Stimulated activated CD4-positive, alpha-beta T cell treated with anti-CD3 and anti-CD28 coated beads, TNF-alpha, amount 100 ng/mL, for 48 hours (primary cell): Measurements from ENCODE around the gene PCDH1.

Experiments used
- DNase-seq, 3 donors: peaks; one replicate each; pipeline ENCODE4 v3.0.0-alpha.2; 2020; ENCODE audit warnings: low read depth in 3 of 3

PCDH1 gene

DNA sequence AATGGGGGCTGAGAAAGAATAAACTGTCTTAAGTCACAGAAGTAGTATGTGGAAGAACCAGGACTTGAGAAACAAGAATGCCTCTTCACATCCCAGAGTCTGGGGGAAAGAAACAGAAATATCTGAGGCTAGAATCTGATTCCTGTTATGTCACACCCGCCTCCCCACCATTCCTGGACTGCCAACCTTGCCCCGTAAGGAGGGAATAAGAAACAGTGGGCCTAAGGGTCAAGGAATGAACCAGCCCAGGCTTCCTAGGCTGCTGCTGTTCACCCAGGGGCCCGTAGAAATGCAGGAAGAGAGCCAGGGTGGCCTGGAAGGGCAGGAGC is 4.3 kb downstream of the PCDH1 start:
- DNase-seq, result no peak

DNA sequence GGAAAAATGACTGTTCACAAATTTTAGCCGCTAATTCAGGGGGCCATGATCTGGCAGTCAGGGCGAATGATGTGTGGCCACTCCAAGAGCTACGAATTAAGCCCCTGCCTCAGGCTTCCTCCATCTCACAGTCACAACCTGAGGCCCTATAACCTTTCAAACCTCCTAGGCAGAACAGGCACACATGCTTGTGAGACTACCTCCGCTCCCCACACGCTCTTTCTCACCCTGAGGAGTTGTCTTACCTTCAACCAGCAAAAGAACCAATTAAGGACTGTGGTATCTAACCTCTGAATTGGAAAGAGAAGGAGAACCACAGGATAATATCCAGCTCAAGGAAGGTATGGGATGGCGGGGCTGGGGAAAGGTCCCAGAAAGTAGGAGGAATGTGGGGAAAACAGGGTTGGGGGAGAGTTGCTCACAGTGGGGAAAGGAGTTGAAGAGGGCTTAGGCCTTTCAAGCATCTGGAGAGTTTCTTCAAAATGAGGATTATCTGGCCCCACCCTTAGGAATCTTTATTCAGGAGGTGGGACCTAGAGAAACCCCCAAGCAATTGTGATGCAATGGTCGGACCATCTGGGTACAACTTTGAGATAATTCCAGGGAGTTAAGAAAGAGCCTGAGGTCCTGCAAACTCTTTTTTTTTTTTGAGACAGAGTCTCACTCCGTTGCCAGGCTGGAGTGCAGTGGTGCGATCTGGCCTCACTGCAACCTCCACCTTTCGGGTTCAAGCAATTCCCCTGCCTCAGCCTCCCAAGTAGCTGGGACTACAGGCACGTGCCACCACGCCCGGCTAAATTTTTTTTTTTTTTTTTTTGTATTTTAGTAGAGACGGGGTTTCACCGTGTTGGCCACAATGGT is 5.5 kb downstream of the PCDH1 start:
- no peak for DNase-seq

DNA sequence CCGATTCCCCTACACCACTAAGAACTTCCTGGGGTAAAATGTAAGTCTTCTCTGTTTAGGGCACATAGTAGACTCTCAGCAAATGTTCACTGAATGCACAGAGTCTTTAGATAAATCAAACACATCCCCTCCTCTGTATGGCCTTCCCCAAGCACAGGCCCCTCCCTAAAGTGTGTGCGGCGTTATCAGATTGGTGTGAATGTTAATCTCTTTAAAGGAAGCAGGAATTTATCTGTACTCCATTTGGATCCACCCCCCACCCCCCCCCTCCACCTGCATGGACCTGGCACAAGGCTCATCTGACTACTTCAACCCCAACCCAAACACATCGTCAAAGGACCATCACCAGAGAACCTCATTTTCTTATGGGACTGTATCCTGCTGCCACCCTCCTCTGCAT is 6.3 kb downstream of the PCDH1 start:
- no peak for DNase-seq

DNA sequence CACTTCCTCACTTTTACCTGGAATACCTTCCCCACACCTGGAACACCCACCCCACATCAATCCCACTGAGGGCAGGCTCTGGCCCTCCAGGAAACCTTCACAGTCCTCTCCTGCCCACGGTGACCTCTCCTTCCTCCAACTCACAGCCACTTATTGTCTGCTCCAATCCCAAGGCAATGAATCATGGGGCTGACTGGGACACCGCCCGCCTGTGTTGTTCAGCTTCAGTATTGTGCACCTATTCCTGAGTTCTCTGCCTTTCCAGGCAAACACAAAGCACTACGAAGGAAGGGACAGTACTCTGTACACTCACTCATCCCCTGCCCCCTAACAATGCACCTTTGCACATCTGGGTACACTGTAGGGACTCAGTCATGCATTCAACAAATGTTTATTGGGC is 7.3 kb downstream of the PCDH1 start:
- no peak for DNase-seq

DNA sequence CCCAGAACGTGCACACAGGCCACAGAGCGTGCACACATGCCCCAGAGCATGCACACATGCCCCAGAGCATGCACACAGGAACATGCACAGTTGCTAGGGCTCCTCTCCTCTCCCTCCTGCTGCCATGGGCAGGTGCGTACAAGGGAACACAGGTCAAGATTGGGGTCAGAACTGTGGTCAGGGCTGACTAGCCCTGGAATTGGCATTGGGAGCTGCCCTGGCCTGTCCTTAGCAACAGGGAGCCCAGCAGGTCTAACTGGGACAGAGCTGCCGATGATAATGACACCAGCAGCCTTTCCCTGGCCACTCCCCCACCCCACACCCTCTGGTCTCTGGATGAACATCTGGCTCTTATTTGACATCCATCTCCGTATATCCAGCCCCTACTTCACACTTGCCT is 8.0 kb downstream of the PCDH1 start:
- no peak for DNase-seq

DNA sequence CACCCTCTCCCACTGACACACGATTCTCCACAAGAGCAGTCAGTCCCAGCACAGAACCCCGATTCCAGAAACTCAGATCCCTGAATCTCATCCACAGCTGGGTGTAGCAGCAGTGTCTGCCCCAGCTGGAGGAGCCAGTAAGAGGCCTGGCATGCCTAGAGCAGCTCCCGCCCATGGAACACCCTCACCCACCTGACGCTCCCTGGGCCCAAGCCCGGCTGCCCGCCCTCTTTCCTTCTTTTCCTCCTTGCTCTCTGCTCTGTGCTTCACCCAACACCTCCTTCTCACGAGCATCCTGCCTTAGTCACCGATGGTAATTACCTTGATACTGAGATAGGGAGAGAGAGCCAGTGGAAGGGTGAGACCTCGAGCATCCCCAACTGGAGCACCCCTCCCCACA is 8.7 kb downstream of the PCDH1 start:
- DNase-seq, result no peak

DNA sequence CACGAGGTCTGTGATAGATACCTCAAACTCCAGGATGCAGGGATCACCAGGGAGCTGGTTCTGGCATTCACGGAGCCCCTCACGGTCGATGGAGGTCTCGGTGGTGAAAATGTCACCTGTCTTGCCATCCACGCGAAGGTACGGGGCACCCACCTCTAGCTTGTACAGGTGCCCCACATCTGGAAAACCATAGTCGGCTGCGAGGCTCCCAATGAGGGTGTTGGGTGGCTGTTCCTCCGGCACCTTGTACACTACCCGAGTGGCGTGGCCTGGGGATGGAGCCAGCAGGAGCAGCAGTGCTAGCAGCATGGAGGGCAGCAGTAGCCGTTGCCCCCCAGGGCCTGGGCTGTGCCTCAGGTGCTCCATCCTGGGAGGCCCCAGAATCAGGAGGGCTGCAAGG is 9.2 kb downstream of the PCDH1 start:
- DNase-seq, result no peak

DNA sequence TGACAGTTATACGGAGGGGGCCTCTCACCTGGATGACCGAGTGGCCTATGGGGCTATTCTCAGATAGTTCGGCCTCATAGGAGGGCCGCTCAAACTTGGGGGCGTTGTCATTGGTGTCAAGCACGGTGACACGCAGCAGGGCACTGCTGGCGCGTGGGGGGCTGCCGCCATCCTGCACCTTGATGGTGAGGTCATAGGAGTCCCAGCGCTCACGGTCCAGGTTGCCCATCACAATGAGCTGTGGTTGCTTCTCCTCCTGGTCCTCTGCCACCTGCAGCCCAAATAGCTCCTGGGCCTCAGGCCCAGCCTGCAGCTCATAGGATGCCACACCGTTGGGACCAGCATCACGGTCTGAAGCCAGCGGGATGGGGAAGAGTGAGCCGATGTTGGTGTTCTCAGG is 9.7 kb downstream of the PCDH1 start:
- DNase-seq, result no peak

DNA sequence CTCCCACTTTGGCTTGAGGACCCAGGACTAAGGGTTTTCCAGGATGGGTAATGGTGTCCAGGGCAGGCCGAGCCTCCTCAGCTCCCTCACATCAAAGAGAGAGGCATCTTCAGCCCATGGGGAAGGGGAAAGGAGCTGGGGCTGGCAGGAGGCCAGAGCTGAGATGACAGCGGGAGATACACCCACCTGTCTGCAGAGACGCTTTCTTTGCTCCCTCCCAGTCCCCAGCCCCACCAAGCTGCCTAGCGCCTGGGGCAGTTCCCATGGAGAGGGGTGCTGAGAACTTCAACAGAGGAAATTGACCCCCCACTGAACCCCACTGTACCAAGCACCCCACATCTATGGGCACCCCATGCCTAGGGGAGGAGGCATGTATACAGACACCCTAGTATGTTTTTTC is 10.6 kb downstream of the PCDH1 start:
- no peak for DNase-seq

DNA sequence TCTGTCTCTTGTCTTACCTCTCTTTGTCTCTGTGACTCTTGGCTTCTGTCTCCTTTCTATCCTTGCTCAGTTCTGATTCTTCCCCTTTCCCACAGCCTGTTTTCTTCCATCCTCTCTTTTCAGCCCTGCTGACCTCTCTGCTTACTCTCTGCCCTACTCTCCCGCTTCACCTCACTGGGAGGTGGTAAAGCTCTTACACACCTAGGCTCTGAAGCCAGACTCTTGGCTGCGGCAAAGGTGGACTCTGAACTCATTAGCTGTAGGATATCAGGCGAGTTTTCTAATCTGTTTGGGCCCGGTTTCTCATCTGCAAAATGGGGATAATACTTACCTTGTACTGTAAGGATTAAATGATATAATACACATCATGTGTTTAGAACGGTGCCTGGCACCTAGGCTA is 11.1 kb downstream of the PCDH1 start:
- no peak for DNase-seq

DNA sequence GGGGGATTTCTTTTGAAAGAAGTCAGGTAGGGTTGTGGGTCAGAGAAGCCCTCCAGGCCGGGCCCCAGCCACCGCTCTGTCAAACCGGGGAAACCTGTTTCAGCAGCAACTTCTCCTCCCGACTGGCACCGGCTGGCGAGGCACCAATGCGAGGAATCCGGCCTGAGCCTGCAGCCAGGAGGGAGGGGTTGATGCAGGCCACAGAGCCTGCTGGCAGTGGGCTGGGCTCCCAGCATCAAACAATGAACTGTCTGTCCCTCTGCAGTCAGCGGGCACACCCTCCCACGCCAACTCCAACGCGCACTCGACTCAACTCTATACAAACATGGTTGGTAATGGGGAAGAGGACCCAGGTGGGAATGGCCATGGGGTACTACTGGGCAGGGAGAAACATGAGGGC is 12.1 kb downstream of the PCDH1 start:
- no peak for DNase-seq

DNA sequence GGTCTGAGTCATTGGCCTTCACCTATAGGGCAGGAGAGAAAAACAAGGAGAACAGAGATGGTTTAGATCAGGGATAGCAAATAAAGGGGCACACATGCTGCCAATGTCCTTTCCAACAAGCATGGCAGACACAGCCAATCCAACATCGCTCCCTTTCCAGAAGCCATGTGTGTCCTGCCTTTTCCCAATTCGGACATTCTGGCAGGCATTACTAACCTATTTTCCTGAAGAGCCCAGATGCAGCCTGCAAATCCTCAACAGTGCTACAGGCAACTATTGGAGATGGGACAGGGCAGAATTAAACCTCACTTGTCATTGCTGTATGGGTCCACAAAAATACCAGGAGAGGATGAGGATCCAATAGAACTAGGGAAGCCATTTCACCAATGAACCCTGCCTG is 12.8 kb downstream of the PCDH1 start:
- no peak for DNase-seq

DNA sequence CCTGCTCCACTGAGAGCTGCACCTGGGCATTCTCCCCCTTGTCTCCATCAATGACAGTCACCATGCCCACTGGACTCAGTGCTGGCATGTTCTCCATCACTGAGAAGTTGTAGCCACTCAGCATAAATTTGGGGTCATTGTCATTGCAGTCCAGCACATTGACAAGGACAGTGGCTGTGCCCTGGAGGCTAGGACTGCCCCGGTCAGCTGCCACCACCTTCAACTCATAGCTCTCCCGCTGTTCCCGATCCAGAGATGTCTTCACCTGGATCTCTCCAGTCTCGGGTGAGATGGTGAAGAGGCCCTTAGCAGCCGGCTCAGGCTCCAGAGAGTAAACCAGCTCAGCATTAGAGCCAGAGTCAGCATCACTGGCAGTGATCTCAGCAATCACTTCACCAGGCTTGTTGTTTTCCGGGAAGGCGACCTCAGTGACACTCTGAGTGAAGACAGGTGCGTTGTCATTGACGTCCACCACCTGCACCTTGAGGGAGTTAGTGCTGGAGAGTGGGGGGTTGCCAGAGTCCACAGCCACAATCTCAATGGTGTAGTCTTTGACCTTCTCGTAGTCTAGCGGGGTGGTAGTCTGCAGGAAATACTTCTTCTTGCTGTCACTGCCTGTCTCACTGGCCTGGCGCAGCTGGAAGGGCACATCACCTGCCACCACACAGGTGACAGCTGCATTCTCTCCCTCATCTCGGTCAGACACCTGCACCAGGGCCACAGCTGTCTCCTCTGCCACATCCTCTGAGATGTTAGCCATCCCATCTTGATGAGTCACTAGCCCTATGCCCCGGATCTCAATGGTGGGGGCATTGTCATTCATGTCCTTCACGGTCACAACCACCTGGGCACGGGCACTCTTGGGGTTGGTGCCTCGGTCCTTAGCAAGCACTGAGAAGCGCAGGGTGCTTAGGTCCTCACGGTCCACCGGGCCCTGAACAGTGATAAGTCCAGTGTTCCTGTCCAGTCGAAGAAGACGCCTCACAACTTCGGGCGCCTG is 13.5 kb downstream of the PCDH1 start:
- DNase-seq, result no peak

DNA sequence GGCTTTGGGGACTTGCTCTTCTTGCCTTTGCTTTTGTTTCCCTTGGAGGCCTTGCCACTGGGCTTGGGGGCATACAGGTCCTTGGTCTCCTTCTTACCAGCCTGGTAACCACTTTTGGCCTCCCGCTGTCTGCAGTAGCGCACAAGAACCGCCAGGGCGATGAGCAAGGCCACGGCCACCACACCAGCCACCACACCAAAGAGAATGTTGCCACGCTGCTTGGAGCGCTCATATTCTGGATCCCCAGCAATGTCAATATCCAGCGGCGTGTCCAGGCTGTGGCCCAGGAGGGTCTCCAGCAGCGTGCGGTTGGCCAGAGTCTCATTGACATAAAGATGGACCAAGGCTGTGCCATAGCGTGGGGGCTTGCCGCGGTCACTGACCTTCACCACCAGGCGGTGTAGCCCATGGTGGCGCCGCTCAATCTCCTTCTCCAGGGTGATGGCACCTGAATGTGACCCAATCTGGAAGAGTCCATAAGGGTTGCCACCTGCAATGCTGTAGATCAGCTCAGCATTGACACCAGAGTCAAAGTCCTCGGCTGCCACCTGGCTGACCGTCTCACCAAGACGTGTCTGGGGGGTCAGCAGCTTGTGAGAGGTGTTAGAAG is 14.5 kb downstream of the PCDH1 start:
- no peak for DNase-seq

DNA sequence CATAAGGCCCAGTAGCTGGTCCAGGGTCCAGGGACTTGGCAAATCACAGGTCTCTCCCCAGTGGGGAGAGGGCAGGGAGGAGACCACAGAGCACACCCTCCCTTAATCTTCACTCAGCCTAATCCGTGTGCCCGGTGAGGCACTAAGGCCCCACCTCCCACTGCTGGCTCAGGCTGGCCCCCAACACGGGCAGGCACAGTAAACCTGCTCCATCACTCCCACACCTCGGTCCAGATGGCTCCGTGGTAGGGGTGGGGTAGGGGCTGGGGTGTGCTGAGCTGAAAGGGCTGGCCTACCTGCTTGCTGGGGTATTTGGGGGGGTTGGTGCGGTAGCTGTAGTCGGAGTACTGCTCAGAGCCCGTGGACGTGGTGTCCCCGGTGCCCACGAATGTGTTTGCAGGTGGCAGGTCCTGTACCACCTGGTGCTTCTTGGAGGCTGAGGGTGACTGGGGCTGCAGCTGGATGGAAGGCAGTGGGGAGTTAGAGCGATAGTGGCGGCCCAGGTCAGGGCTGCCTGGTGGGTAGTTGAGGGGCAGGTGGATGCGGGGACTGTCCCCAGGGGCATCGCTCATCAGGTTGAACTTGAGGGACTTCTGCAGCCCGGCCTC is 15.2 kb downstream of the PCDH1 start:
- no peak for DNase-seq

DNA sequence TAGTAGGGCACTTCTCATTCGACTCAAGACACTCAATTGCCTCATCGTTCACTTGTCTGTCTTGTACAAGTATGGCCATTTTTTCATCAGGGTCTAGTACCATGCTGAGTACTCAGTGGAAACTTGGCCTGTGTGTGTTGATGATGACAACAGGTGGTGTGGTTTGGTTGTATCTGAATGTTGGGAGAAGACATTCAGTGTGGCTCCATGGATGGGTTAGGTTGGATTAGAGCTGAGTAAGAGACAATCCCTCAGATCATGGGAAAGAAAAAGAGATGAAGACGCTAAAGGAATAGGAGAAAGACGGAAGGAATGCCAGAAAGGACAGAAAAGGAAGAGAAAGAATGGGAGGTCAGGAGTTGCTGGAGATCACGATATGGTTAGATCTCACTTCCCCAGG is 17.0 kb downstream of the PCDH1 start:
- no peak for DNase-seq

DNA sequence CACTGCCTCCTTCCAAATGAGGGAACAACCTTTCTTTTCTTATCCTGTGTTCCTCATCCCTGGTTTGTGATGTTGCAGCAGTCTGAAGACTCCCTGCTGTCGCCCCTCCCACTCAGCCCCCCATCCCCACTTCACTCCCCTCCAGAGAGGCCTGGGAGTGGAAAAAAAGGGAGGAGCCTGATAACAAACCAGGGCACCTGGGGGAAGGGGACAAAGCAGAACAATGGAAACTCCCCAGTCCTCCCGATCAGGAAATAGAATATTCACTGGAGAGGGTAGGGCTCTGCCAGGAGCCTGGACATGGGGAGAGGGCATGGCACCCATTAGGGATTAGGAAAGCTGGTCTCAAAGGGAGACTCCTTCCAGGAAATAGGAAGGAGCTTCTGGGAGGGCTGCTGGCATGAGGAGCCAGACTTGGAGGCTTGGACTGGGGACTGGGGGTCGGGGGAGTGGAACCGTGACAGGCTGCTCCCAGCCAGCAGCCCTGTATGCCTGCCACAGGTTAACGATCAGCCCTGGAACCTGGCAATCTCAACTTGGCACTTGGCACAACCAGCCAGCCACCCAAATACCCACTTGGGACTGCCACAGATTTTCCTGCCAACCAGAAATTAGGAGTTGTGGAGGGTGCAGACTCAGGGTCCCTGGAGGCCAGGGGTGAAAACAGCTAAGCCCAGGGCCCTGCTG is 20.0 kb downstream of the PCDH1 start:
- DNase-seq, result no peak

DNA sequence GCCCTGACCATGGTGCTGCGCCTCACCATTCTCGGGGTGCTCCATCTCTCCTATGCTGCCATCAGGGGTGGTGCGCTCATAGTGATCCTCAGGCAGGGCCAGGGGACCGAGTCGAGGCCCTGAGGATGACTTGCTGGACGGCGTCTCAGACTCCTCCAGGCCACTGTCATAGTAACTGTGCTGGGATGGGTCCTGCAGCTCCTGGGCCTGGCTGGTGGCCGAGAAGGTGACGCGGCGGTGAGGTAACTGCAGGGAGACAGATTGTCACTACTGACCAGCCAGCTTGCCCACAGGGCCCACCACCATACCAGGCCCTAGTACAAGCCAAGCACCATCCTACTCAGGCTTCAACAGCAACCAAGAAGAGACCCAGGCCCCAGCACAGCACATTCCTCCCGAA is 21.0 kb downstream of the PCDH1 start:
- DNase-seq, result no peak

DNA sequence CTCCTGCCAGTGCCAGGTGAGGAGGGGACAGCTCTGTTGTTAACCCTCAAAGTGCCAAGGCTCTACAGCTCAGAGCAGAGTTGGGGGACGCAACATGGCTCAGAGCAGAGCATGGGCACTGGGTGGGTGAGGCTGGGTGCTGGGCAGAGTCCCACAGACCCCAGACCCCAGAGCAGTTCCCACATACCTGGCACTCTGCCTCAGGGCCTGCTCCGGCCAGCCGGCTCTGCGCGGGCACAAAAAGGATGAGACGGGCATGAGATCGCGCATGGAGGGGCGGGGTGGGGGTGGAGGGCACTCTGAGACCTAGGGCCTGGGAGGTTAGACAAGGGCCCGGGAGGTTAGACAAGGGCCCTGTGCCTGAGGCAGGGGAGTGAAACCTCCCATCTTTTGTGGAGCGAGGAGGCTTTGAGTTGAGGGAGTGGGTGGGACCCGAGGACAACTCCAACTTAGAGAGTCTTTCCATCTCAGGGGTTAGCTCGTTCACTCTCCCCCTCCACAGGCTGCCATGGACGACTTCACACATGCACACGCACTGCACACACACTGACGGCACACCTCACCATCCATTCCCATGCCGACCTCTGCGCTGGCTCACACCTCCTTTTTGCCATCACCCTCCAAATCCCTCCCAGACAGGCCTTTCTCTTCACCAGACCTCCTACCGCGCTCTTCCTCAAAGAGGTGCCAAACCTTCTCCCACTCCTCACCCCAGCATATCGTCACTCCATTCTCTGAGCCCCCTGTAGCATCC is 22.0 kb downstream of the PCDH1 start:
- DNase-seq, result no peak

DNA sequence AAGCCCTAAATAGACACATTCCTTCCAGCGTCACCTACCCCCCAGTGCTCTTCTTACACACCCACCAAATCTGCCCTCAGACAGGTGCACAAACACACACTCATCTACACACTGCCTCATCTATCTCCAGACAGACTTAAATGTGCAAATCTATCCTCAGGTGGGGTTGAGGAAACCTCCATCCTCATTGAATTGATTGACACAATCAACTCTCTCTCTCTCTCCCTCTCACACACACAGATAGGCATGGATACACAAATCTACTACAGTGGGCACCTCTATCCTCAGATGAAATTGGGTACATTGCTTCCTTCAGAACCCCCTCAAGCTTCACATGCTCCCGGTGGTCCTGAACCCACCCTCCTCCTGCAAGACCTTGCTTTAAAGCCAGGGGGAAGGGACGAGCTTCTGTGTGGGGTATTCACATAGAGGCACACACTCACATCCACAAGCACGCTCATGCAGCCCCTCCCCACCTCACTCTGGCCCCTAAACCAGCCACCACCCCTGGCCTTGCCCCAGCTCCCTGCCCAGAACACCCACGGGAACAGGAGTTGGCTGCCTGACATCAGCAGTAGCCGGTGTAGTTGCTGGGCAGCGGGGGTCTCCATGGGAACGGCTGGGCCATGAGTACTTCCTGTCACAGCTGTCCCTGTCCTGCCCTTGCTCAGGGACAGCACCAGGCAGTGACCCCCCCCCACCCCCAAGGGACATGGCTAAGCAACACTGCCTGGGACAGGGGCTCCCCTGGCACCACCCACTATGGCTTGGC is 22.8 kb downstream of the PCDH1 start:
- DNase-seq, result no peak
